GM12872 (cell line): ENCODE results near the gene VWA8.

Experiments
- CTCF ChIP-seq: IDR thresholded peaks from 3 replicates; pipeline ENCODE4 v1.5.1; 2011; ENCODE audit warnings: low read depth, mild to moderate bottlenecking, low read length, moderate library complexity; ENCODE audit not compliant: insufficient read depth

The VWA8 gene

DNA sequence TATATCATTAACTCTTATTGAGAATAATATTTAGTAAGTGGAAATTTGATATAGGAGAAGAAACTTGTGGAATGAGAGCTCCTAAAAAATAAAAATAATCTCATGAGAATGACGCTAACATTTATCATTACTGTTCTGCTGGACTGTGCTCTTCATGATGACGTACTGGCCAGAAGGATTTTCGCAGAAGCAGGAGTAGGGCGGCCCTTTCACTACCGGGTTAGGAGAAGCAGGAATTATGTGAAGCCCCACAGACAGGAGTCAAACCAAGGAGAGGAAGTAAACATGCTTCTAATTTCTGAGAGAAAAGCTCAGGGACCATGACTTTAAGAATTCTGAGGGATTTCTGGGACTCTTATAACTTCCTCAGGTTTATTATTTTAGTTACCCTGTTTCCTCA, 195.1 kb downstream of the VWA8 start:
- TF ChIP-seq CTCF, result no peak

GRCh38 chr13:41765020-41765419, 195.9 kb downstream of the VWA8 start:
- TF ChIP-seq CTCF, result no peak

- TF ChIP-seq CTCF, result no peak
Measured at GRCh38 chr13:41764558-41764957, 196.4 kb downstream of the VWA8 start.

GRCh38 chr13:41763782-41764181, 197.1 kb downstream of the VWA8 start:
- no peak for TF ChIP-seq CTCF

- TF ChIP-seq CTCF, result no peak
Measured at GRCh38 chr13:41762796-41763195, 198.1 kb downstream of the VWA8 start.

DNA sequence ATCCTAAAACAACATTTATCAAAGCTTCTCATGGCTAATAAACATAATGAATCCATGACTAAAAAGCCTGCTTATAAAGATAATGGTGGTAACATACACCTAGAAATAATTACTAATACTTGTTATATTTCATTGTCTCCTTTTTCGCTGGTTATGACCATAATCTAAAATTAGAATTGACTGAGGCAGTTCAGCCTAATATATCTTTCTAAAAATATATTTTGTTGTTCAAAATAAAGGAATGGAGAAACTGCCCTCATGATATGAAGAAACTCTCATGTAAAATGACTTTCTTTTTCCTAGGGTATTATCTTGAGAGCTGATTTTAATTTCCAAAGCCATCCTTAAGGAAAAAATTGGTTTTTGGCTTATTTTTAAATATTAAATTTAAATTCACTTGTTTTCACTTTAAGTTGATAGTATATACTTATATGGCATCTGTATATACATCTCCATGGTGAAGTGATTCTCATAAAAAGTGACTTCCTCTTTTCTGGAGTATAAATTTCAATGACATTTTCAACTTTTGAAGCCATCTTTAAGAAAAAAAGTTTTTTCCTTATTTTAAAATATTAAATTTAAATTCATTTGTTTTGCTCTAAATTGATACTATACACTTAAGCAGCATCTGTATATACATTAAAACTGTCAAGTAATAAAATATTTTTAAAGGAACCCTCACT, 204.6 kb downstream of the VWA8 start:
- TF ChIP-seq CTCF, result no peak

- no peak for TF ChIP-seq CTCF
Measured at GRCh38 chr13:41751734-41752445, 209.0 kb downstream of the VWA8 start.
